EH (cell line): ENCODE measurements around the gene MYO5A.
"Not testable (repeated sequence)": the region's sequence is repeated elsewhere in the genome, so short reads cannot be mapped to it uniquely, and the experiment has no call there.

Source experiments
- DNase-seq: peaks from one replicate; pipeline ENCODE4 v3.0.0-alpha.2; 2015; ENCODE audit warnings: low read depth

The MYO5A gene

GRCh38 chr15:52505151-52505550 lies 23.5 kb downstream of the MYO5A start:
- no peak for DNase-seq

- peak; percentile 48 for DNase-seq
Measured at GRCh38 chr15:52503788-52504496, 24.7 kb downstream of the MYO5A start.

- no peak for DNase-seq
Measured at GRCh38 chr15:52502608-52503007, 26.1 kb downstream of the MYO5A start.

GRCh38 chr15:52499506-52499905 lies 29.2 kb downstream of the MYO5A start:
- no peak for DNase-seq

- DNase-seq: peak; percentile 43
Measured at GRCh38 chr15:52498706-52499105, 30.0 kb downstream of the MYO5A start.

- DNase-seq: peak; percentile 83
Measured at GRCh38 chr15:52496776-52497470, 31.8 kb downstream of the MYO5A start.

GRCh38 chr15:52496175-52496574 lies 32.5 kb downstream of the MYO5A start:
- DNase-seq: no peak

GRCh38 chr15:52495125-52495524 lies 33.6 kb downstream of the MYO5A start:
- no peak for DNase-seq

GRCh38 chr15:52493968-52494367 lies 34.7 kb downstream of the MYO5A start:
- peak; percentile 38 for DNase-seq

- no peak for DNase-seq
Measured at GRCh38 chr15:52492132-52492531, 36.5 kb downstream of the MYO5A start.

- DNase-seq: peak; percentile 83
Measured at GRCh38 chr15:52491472-52491871, 37.2 kb downstream of the MYO5A start.

- DNase-seq: not testable (repeated sequence)
Measured at GRCh38 chr15:52489430-52489829, 39.2 kb downstream of the MYO5A start.

- DNase-seq: no peak
Measured at GRCh38 chr15:52488830-52489229, 39.9 kb downstream of the MYO5A start.

GRCh38 chr15:52486003-52486996 lies 42.4 kb downstream of the MYO5A start:
- DNase-seq: no peak

- no peak for DNase-seq
Measured at GRCh38 chr15:52485290-52485689, 43.4 kb downstream of the MYO5A start.

GRCh38 chr15:52483707-52484106 lies 45.0 kb downstream of the MYO5A start:
- DNase-seq: peak; percentile 84

- peak; percentile 91 for DNase-seq
Measured at GRCh38 chr15:52481915-52482314, 46.8 kb downstream of the MYO5A start.

- no peak for DNase-seq
Measured at GRCh38 chr15:52480990-52481389, 47.7 kb downstream of the MYO5A start.

- no peak for DNase-seq
Measured at GRCh38 chr15:52466716-52467115, 62.0 kb downstream of the MYO5A start.

GRCh38 chr15:52466134-52466701 lies 62.5 kb downstream of the MYO5A start:
- DNase-seq: no peak

- peak; percentile 20 for DNase-seq
Measured at GRCh38 chr15:52464478-52464877, 64.2 kb downstream of the MYO5A start.

- no peak for DNase-seq
Measured at GRCh38 chr15:52464040-52464439, 64.6 kb downstream of the MYO5A start.
